Loucy (cell line): ENCODE data around the gene MAP7.

ENCODE experiments used
- EZH2phosphoT487 ChIP-seq: fragments of 200-600 bp; IDR thresholded peaks from 2 replicates; pipeline ENCODE4 v1.6.1; 2018; ENCODE audit warnings: antibody characterized with exemption, mild to moderate bottlenecking, moderate library complexity, borderline replicate concordance
- TF ChIP-seq, protein P1 (sequence below): fragments of 200-600 bp; sonication (generic); conservative IDR thresholded peaks from 2 replicates; pipeline ENCODE4 v1.5.1; 2014; ENCODE audit warnings: mild to moderate bottlenecking, antibody characterized with exemption, low read length

DNA sequence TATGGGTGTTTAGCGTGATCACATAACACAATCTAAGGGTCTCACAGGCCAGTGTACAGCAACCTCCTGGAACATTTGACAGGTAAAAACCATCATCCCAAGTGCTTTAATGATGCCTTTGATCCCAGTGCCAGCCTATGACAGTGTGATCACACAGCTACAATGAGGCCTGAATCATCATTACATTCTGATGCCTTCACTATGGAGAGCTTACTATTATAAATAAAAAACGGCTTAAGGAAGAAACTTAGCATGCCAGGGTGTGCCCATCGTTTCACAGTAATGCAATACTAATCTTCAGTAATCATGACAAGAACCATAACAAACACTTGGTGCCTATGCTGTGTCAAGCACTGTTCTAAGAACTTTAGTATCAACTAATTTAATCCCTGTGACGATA lies 11.4 kb downstream of the MAP7 start:
- no peak for TF ChIP-seq EZH2phosphoT487
- TF ChIP-seq, protein P1, sequence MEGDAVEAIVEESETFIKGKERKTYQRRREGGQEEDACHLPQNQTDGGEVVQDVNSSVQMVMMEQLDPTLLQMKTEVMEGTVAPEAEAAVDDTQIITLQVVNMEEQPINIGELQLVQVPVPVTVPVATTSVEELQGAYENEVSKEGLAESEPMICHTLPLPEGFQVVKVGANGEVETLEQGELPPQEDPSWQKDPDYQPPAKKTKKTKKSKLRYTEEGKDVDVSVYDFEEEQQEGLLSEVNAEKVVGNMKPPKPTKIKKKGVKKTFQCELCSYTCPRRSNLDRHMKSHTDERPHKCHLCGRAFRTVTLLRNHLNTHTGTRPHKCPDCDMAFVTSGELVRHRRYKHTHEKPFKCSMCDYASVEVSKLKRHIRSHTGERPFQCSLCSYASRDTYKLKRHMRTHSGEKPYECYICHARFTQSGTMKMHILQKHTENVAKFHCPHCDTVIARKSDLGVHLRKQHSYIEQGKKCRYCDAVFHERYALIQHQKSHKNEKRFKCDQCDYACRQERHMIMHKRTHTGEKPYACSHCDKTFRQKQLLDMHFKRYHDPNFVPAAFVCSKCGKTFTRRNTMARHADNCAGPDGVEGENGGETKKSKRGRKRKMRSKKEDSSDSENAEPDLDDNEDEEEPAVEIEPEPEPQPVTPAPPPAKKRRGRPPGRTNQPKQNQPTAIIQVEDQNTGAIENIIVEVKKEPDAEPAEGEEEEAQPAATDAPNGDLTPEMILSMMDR: no peak
